ENCODE data around the gene RUNX3. TPM values are rescaled to one million over a fixed set of nuclear protein-coding genes. Genes with fewer than 3 reads are reported as not detected.

RUNX3 gene
- polyA plus RNA-seq, 3 donors, result 4.4 to 27.9 (median 6.7) TPM

DNA sequence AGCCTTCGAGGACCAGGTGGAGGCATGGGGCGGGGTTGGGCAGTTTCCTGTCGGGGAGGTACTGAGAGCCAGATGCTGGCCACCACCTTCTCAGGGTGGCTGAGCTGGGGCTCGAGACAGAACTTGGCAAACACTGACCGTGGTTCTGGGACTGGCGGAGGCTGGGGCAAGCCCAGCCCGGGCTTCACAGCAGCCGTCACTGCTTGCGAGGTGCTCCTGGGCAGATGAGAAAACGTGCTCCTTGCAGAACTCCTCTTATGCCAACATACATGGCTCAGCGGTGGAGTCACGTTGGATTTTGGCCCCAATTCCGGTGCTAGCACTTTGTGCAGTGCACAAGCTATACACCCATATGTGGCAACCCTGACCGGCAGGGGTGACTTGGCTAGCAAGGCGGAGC lies 69.2 kb downstream of the RUNX3 start:
- Histone ChIP-seq H3K4me3 (replicated peaks in 1 of 3; ENCODE audit: low read depth in 2 of 3, low read length in 3 of 3) (no peak overlapping the region), H3K9ac (ENCODE audit: insufficient read depth, low read length, poor library complexity, severe bottlenecking) (no peak overlapping the region), H3K27ac (ENCODE audit: low read depth in 1 of 2, low read length in 2 of 2) (no peak overlapping the region), H3K4me1 (ENCODE audit: control insufficient read depth in 1 of 2, insufficient read depth in 2 of 2, low read length in 2 of 2) (peaks cover 17 to 18% of the 10 kb centered on the region in 2 donors), H3K27me3 (ENCODE audit: control insufficient read depth in 2 of 2, insufficient read depth in 2 of 2, low read length in 2 of 2) (peaks cover 0 to 11% of the 10 kb centered on the region in 2 donors), H2AFZ (ENCODE audit: insufficient read depth, low read depth, low read length, poor library complexity, severe bottlenecking) (no peak overlapping the region), H4K20me1 (ENCODE audit: insufficient read depth, low read length) (no peaks in the 10 kb centered on the region), H3K79me2 (ENCODE audit: insufficient read depth, low read length) (no peaks in the 10 kb centered on the region), H3K4me2 (replicated peaks; ENCODE audit: extremely low read depth, low read length, poor library complexity, severe bottlenecking) (no peak overlapping the region), H3K9me3 (replicated peaks in 1 of 2; ENCODE audit: control insufficient read depth in 1 of 2, insufficient read depth in 1 of 2, low read length in 2 of 2) (no peaks in the 10 kb centered on the region), H3K36me3 (replicated peaks in 1 of 2; ENCODE audit: control insufficient read depth in 1 of 2, insufficient read depth in 2 of 2, low read length in 2 of 2) (no peaks in the 10 kb centered on the region)
- DNase-seq, result no peak
- WGBS (ENCODE audit: insufficient coverage), result 98% methylated on average over 15 of the region's 15 CpGs
- no peak overlapping the region for H3K27ac Mint-ChIP-seq
- H3K4me3 Mint-ChIP-seq, result no peak overlapping the region
- H3K27me3 Mint-ChIP-seq (ENCODE audit: low read depth in 3 of 3), result peaks cover 13 to 49% (median 24%) of the 10 kb centered on the region in 3 donors
- H3K9me3 Mint-ChIP-seq, result no peaks in the 10 kb centered on the region
- H3K36me3 Mint-ChIP-seq, result no peaks in the 10 kb centered on the region
- intact Hi-C loops (cut with micrococcal nuclease), result no loop called here
- peaks cover 20% of the 10 kb centered on the region for H3K4me1 Mint-ChIP-seq
- TF ChIP-seq, protein P1, sequence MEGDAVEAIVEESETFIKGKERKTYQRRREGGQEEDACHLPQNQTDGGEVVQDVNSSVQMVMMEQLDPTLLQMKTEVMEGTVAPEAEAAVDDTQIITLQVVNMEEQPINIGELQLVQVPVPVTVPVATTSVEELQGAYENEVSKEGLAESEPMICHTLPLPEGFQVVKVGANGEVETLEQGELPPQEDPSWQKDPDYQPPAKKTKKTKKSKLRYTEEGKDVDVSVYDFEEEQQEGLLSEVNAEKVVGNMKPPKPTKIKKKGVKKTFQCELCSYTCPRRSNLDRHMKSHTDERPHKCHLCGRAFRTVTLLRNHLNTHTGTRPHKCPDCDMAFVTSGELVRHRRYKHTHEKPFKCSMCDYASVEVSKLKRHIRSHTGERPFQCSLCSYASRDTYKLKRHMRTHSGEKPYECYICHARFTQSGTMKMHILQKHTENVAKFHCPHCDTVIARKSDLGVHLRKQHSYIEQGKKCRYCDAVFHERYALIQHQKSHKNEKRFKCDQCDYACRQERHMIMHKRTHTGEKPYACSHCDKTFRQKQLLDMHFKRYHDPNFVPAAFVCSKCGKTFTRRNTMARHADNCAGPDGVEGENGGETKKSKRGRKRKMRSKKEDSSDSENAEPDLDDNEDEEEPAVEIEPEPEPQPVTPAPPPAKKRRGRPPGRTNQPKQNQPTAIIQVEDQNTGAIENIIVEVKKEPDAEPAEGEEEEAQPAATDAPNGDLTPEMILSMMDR (IDR thresholded peaks at IDR 0.05), result no peak

DNA sequence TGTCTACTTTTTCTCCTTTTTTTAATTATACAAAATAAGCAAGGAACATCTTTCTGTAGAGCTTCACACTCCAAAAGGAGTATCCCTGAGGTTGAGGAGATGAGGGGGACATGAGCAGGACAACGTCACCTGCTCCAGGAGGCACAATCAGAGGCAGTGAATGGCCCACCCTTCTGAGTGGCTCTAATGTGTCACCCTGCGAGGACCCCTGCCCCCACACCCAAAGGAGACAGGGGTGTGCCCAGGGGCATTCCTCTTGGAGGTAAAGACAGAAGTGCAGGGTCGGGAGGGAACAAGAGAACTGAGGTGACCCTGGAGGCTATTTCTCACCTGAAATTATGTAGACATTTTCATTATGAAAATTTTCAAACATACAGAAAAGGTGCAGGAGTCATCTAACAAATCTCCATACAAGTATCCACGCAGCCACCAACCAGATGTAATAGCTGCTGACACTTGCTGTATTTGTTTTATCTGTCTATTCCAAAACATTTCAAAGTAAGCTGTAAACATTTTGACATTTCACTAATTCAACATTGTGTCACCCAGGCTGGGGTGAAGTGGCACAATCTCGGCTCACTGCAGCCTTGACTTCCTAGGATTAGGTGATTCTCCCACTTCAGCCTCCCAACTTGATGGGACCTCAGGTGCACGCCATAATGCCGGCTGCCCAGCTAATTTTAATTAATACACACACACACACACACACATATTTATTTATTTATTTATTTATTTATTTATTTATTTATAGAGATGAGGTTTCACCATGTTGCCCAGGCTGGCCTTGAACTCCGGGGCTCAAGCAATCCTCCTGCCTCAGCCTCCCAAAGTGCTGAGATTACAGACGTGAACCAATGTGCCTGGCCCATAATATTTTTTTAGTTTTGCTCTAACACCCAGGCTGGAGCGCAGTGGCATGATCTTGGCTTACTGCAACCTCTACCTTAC lies 70.7 kb downstream of the RUNX3 start:
- Mint-ChIP-seq H3K4me3 (no peak overlapping the region), H3K9me3 (no peaks in the 10 kb centered on the region), H3K4me1 (peaks cover 13% of the 10 kb centered on the region), H3K36me3 (no peaks in the 10 kb centered on the region), H3K27ac (no peak overlapping the region), H3K27me3 (ENCODE audit: low read depth in 3 of 3) (peaks cover 18 to 44% (median 18%) of the 10 kb centered on the region in 3 donors)
- H3K4me2 ChIP-seq (replicated peaks; ENCODE audit: extremely low read depth, low read length, poor library complexity, severe bottlenecking), result no peak overlapping the region
- intact Hi-C loops (cut with micrococcal nuclease), result no loop called here
- H3K4me1 ChIP-seq (ENCODE audit: control insufficient read depth in 1 of 2, insufficient read depth in 2 of 2, low read length in 2 of 2), result peaks cover 10 to 12% of the 10 kb centered on the region in 2 donors
- no peaks in the 10 kb centered on the region for H3K36me3 ChIP-seq (replicated peaks in 1 of 2; ENCODE audit: control insufficient read depth in 1 of 2, insufficient read depth in 2 of 2, low read length in 2 of 2)
- DNase-seq, result no peak
- no peak overlapping the region for H3K9ac ChIP-seq (ENCODE audit: insufficient read depth, low read length, poor library complexity, severe bottlenecking)
- no peaks in the 10 kb centered on the region for H4K20me1 ChIP-seq (ENCODE audit: insufficient read depth, low read length)
- H2AFZ ChIP-seq (ENCODE audit: insufficient read depth, low read depth, low read length, poor library complexity, severe bottlenecking), result no peak overlapping the region
- H3K79me2 ChIP-seq (ENCODE audit: insufficient read depth, low read length), result no peaks in the 10 kb centered on the region
- no peak overlapping the region for H3K27ac ChIP-seq (ENCODE audit: low read depth in 1 of 2, low read length in 2 of 2)
- WGBS (ENCODE audit: insufficient coverage), result 86% methylated on average over 4 of the region's 10 CpGs
- no peaks in the 10 kb centered on the region for H3K9me3 ChIP-seq (replicated peaks in 1 of 2; ENCODE audit: control insufficient read depth in 1 of 2, insufficient read depth in 1 of 2, low read length in 2 of 2)
- H3K4me3 ChIP-seq (replicated peaks in 1 of 3; ENCODE audit: low read depth in 2 of 3, low read length in 3 of 3), result no peak overlapping the region
- TF ChIP-seq, protein P1 (IDR thresholded peaks at IDR 0.05), result no peak
- H3K27me3 ChIP-seq (ENCODE audit: control insufficient read depth in 2 of 2, insufficient read depth in 2 of 2, low read length in 2 of 2), result peaks cover 0 to 6% of the 10 kb centered on the region in 2 donors
